Measurements from ENCODE around the gene PLK5.

PLK5 gene

GRCh38 chr19:1520203-1520780 is 3.6 kb upstream of the PLK5 start:
- H3K27ac ChIP-seq: no peak overlapping the region
- TF ChIP-seq, protein P1, sequence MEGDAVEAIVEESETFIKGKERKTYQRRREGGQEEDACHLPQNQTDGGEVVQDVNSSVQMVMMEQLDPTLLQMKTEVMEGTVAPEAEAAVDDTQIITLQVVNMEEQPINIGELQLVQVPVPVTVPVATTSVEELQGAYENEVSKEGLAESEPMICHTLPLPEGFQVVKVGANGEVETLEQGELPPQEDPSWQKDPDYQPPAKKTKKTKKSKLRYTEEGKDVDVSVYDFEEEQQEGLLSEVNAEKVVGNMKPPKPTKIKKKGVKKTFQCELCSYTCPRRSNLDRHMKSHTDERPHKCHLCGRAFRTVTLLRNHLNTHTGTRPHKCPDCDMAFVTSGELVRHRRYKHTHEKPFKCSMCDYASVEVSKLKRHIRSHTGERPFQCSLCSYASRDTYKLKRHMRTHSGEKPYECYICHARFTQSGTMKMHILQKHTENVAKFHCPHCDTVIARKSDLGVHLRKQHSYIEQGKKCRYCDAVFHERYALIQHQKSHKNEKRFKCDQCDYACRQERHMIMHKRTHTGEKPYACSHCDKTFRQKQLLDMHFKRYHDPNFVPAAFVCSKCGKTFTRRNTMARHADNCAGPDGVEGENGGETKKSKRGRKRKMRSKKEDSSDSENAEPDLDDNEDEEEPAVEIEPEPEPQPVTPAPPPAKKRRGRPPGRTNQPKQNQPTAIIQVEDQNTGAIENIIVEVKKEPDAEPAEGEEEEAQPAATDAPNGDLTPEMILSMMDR (conservative IDR thresholded peaks at IDR 0.05): no peak

DNA sequence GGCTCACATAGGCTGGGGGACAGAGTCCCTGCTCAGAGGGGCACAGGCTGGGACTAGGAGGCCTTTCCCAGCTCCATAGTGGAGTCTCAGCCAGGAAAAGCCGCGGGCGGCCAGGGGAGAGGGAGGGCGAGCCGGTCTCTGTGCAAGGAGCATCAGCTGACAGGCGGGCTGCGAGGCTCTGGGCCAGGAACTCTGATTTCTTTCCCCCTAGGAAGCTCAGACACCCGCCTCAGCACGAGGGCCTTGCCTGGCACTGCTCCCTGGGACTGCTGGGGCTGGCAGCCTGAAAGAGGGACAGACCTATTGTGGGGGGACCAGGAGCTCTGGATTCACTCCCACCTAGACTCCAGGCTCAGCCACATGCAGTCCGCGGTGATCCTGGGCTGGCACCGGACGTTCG is 2.2 kb upstream of the PLK5 start:
- TF ChIP-seq, protein P1 (conservative IDR thresholded peaks at IDR 0.05): no peak
- H3K27ac ChIP-seq: no peak overlapping the region

DNA sequence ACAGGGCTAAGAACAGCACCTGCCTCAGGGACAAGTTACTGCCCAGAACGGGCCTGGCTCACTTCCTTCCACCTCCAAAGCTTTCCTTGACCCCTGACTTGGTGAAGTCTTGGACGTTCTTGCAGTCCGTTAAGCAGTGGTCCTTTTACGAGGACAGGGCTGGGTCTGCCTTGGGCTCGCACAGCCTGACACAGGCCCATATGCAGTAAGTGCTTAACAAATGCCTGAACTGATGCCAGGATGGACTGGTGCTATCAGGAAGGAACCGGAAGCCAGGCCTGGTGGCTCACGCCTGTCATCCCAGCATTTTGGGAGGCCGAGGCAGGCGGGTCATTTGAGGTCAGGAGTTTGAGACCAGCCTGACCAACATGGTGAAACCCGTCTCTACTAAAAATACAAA is 1.8 kb upstream of the PLK5 start:
- no peak overlapping the region for H3K27ac ChIP-seq
- TF ChIP-seq, protein P1 (conservative IDR thresholded peaks at IDR 0.05): no peak

DNA sequence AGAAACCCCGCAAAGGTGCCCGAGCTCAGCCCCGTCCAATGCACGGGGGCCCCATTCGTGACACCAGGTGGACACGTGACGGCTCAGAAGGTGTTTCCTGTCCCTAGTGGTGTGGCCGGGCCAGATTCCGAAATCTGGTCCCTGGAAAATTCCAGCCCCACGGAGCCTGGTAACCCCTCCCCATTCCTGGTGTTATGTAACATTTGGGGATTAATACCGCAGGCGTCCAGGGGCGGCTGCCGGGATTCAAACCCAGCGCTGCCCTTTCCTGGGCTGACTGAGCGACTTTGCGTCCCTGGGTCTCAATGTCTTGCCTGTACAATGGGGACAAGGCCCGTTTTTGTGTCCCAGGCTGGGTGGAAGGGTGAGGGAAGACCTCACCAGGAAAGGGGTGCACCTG is 1.0 kb upstream of the PLK5 start:
- TF ChIP-seq, protein P1 (conservative IDR thresholded peaks at IDR 0.05): no peak
- H3K27ac ChIP-seq: no peak overlapping the region

DNA sequence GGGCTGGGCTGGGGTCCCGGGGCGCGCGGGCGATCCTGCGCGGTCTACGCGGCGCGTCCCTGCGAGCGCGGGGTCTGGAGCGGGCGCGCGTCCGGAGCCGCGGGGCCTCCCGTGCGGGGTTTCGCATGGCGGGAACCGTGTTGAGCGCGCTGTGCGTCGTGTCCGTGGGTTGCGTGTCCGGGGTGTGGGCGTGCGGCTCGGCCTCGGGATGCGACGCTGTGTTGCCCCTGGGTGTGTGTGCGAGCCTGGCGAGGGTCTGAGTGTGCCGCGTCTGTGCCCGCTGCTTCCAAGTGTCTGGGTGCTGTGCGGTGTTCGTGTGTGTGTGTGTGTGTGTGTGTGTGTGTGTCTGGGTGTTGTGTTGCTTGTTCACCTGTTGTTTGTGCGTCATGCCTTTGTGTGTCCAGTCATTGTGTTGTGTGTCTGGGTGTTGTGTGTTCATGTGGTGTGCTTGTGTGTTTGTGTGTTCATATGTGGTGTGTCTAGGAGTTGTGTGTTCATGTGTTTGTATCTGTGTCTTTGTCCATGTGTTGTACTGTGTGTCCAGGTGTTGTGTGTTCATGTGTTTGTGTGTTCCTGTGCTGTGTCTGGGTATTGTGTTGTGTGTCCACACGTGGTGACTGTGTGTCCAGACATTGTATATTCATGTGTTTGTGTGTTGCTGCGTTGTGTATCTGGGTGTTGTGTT is 552 bp downstream of the PLK5 start:
- no peak overlapping the region for H3K27ac ChIP-seq
- TF ChIP-seq, protein P1 (conservative IDR thresholded peaks at IDR 0.05): no peak

- TF ChIP-seq, protein P1 (conservative IDR thresholded peaks at IDR 0.05): no peak
These were observed 1.1 kb downstream of the PLK5 start for GRCh38 chr19:1524972-1525325.

GRCh38 chr19:1525343-1525742 is 1.5 kb downstream of the PLK5 start:
- H3K27ac ChIP-seq: no peak overlapping the region
- TF ChIP-seq, protein P1 (conservative IDR thresholded peaks at IDR 0.05): no peak

More at GRCh38 chr19:1524972-1525325, 1.1 kb downstream of the PLK5 start:
- no peak overlapping the region for H3K27ac ChIP-seq

Data from VCaP (cell line).